ENCODE data around the gene TEP1. TPM values are rescaled to one million over a fixed set of nuclear protein-coding genes. Genes with fewer than 3 reads are reported as not detected.

The TEP1 gene
- total and polyA plus RNA-seq, 2 of the 13 experiments (the other 11 are each of a cell fraction or from before 2014, with no cell fraction given), result 11.0 to 12.8 TPM

DNA sequence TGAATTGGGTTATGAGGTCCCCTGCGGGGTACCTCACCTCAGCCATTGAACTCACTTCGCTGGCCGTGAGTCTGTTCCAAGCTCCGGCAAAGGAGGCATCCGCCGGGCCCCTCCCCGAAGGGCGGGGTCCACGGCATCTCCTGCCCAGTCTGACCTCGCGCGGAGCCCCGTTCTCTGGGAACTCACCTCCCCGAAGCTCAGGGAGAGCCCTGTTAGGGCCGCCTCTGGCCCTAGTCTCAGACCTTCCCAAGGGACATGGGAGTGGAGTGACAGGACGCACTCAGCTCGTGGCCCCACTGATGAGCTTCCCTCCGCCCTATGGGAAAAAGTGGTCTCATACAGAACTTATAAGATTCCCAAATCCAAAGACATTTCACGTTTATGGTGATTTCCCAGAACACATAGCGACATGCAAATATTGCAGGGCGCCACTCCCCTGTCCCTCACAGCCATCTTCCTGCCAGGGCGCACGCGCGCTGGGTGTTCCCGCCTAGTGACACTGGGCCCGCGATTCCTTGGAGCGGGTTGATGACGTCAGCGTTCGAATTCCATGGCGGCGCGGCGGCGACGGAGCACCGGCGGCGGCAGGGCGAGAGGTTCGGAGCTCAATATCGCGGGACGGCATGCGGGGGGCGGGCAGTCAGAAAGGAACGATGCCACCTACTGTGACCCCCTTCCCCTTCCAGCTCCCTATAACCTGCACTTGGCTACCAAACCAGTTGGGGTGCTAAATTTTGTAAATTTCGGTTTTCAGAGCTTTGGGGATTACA is 70.0 kb downstream of the TEP1 start, which contains the start of gene PARP2 (continued):
- TF ChIP-seq ZNF33B (CRISPR knock-in tag; IDR thresholded peaks at IDR 0.05), result peak; percentile 81; the same call in 1 of the 2 replicates
- TF ChIP-seq ZNF235 (CRISPR knock-in tag; IDR thresholded peaks at IDR 0.05; ENCODE audit: borderline replicate concordance), result no peak; the same call in 1 of the 2 replicates
- TF ChIP-seq SSRP1 (CRISPR knock-in tag; IDR thresholded peaks at IDR 0.05), result no peak
- TF ChIP-seq SMAD1 (CRISPR knock-in tag; IDR thresholded peaks at IDR 0.05; ENCODE audit: borderline replicate concordance, low read depth), result 0 out of 2 replicates have a peak, but pooled peaks have one; percentile 86
- TF ChIP-seq ZNF367 (CRISPR knock-in tag; IDR thresholded peaks at IDR 0.05; ENCODE audit: borderline replicate concordance), result no peak
- peak; percentile 99 for TF ChIP-seq HOXA3 (CRISPR knock-in tag; IDR thresholded peaks at IDR 0.05)
- TF ChIP-seq, protein P1, sequence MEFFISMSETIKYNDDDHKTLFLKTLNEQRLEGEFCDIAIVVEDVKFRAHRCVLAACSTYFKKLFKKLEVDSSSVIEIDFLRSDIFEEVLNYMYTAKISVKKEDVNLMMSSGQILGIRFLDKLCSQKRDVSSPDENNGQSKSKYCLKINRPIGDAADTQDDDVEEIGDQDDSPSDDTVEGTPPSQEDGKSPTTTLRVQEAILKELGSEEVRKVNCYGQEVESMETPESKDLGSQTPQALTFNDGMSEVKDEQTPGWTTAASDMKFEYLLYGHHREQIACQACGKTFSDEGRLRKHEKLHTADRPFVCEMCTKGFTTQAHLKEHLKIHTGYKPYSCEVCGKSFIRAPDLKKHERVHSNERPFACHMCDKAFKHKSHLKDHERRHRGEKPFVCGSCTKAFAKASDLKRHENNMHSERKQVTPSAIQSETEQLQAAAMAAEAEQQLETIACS (CRISPR knock-in tag; IDR thresholded peaks at IDR 0.05), result peak; percentile 19; the same call in 1 of the 2 replicates
- no peak for TF ChIP-seq MZF1 (CRISPR knock-in tag; IDR thresholded peaks at IDR 0.05; ENCODE audit: borderline replicate concordance)
- TF ChIP-seq, protein P2, sequence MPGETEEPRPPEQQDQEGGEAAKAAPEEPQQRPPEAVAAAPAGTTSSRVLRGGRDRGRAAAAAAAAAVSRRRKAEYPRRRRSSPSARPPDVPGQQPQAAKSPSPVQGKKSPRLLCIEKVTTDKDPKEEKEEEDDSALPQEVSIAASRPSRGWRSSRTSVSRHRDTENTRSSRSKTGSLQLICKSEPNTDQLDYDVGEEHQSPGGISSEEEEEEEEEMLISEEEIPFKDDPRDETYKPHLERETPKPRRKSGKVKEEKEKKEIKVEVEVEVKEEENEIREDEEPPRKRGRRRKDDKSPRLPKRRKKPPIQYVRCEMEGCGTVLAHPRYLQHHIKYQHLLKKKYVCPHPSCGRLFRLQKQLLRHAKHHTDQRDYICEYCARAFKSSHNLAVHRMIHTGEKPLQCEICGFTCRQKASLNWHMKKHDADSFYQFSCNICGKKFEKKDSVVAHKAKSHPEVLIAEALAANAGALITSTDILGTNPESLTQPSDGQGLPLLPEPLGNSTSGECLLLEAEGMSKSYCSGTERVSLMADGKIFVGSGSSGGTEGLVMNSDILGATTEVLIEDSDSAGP (CRISPR knock-in tag; IDR thresholded peaks at IDR 0.05; ENCODE audit: borderline replicate concordance), result peak; percentile 94
- TF ChIP-seq ZNF317 (CRISPR knock-in tag; IDR thresholded peaks at IDR 0.05), result peak; percentile 50; the same call in 1 of the 2 replicates
- TF ChIP-seq SALL2 (CRISPR knock-in tag; IDR thresholded peaks at IDR 0.05), result peak; percentile 64; the same call in 1 of the 2 replicates
- TF ChIP-seq RBAK (CRISPR knock-in tag; IDR thresholded peaks at IDR 0.05), result no peak
- TF ChIP-seq ZEB1 (IDR thresholded peaks at IDR 0.05; ENCODE audit: insufficient replicate concordance, low read depth), result peak; percentile 83
- TF ChIP-seq ZNF484 (CRISPR knock-in tag; IDR thresholded peaks at IDR 0.05; ENCODE audit: borderline replicate concordance, low read depth), result no peak
- TF ChIP-seq ATF1 (CRISPR knock-in tag; IDR thresholded peaks at IDR 0.05), result peak; percentile 97
- peak; percentile 42; the same call in 1 of the 2 replicates for TF ChIP-seq RAD21 (CRISPR knock-in tag; IDR thresholded peaks at IDR 0.05)
- TF ChIP-seq FIP1L1 (IDR thresholded peaks at IDR 0.05; ENCODE audit: borderline replicate concordance, insufficient read depth, low read depth, low read length), result no peak
- TF ChIP-seq EED (CRISPR knock-in tag; IDR thresholded peaks at IDR 0.05), result 0 out of 2 replicates have a peak, but pooled peaks have one; percentile 33
- peak; percentile 14; the same call in 1 of the 2 replicates for TF ChIP-seq ZNF768 (CRISPR knock-in tag; IDR thresholded peaks at IDR 0.05)
- TF ChIP-seq, protein P3, sequence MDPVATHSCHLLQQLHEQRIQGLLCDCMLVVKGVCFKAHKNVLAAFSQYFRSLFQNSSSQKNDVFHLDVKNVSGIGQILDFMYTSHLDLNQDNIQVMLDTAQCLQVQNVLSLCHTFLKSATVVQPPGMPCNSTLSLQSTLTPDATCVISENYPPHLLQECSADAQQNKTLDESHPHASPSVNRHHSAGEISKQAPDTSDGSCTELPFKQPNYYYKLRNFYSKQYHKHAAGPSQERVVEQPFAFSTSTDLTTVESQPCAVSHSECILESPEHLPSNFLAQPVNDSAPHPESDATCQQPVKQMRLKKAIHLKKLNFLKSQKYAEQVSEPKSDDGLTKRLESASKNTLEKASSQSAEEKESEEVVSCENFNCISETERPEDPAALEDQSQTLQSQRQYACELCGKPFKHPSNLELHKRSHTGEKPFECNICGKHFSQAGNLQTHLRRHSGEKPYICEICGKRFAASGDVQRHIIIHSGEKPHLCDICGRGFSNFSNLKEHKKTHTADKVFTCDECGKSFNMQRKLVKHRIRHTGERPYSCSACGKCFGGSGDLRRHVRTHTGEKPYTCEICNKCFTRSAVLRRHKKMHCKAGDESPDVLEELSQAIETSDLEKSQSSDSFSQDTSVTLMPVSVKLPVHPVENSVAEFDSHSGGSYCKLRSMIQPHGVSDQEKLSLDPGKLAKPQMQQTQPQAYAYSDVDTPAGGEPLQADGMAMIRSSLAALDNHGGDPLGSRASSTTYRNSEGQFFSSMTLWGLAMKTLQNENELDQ (CRISPR knock-in tag; IDR thresholded peaks at IDR 0.05; ENCODE audit: borderline replicate concordance), result no peak
- TF ChIP-seq DPF2 (CRISPR knock-in tag; IDR thresholded peaks at IDR 0.05; ENCODE audit: borderline replicate concordance, low read depth), result no peak
- TF ChIP-seq POLR2AphosphoS2 (IDR thresholded peaks at IDR 0.05; ENCODE audit: low read depth, low read length), result peak; percentile 81; the same call in 1 of the 2 replicates
- TF ChIP-seq, protein P4, sequence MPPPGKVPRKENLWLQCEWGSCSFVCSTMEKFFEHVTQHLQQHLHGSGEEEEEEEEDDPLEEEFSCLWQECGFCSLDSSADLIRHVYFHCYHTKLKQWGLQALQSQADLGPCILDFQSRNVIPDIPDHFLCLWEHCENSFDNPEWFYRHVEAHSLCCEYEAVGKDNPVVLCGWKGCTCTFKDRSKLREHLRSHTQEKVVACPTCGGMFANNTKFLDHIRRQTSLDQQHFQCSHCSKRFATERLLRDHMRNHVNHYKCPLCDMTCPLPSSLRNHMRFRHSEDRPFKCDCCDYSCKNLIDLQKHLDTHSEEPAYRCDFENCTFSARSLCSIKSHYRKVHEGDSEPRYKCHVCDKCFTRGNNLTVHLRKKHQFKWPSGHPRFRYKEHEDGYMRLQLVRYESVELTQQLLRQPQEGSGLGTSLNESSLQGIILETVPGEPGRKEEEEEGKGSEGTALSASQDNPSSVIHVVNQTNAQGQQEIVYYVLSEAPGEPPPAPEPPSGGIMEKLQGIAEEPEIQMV (CRISPR knock-in tag; IDR thresholded peaks at IDR 0.05; ENCODE audit: low read depth), result peak; percentile 83; the same call in 1 of the 2 replicates
